GM13977 (cell line): ENCODE data around the gene POLA1.

Experiments
- DNase-seq: peaks from one replicate; pipeline ENCODE4 v3.0.0; 2012; ENCODE audit warnings: low spot score
- CTCF ChIP-seq: IDR thresholded peaks from 2 replicates; pipeline ENCODE4 v1.5.1; 2012; ENCODE audit warnings: mild to moderate bottlenecking, control low read depth; ENCODE audit not compliant: insufficient read depth; ENCODE audit errors: extremely low read depth, missing control alignments
- in situ Hi-C: fragments of 300-500 bp; cut with MboI; formaldehyde crosslinking; loops from one replicate; pipeline ENCODE4 v1.12.0; 2022; ENCODE audit warnings: low sequenced_read_pairs, low pct_unique_long_range_greater_than_20kb, mixed read lengths, inconsistent platforms; ENCODE audit not compliant: unreplicated experiment

Gene POLA1

GRCh38 chrX:25003066-25003849 is 309.5 kb downstream of the POLA1 start:
- in situ Hi-C loops: no loop called here
- no peak for DNase-seq
- no peak for TF ChIP-seq CTCF

- TF ChIP-seq CTCF: no peak
- in situ Hi-C loops: no loop called here
- DNase-seq: no peak
Measured at GRCh38 chrX:25004040-25004439, 310.3 kb downstream of the POLA1 start.

DNA sequence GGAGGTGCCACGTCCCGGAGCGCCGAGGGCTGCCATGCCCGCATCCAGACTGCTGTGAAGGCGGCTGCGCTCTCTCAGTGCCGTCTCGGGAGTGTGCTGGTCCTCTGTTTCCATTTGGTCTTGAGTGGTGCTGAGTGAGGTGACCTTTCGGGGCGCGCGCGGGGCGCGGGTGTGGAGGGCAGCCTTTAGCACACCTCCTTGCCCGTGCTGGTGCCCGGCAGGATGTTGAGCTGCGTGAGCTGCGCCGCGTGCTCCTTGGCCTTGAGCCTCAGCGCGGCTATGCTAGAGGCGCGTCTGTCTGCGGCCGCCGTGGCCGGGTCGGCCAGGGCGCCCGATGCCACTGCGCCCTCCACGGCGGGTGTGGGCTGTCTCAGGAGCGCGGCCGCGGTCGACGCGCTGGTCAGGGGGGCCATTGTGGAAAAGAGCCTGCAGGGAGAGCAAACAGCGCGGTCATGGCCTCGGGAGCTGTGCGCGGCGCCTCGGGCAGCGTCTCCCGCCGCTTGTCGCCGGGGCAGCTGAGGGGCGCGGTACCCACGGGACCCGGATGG is 310.8 kb downstream of the POLA1 start:
- in situ Hi-C loops: no loop called here
- TF ChIP-seq CTCF: no peak
- DNase-seq: no peak

- no peak for TF ChIP-seq CTCF
- in situ Hi-C loops: no loop called here
Measured at GRCh38 chrX:25005034-25005381, 311.3 kb downstream of the POLA1 start.

DNA sequence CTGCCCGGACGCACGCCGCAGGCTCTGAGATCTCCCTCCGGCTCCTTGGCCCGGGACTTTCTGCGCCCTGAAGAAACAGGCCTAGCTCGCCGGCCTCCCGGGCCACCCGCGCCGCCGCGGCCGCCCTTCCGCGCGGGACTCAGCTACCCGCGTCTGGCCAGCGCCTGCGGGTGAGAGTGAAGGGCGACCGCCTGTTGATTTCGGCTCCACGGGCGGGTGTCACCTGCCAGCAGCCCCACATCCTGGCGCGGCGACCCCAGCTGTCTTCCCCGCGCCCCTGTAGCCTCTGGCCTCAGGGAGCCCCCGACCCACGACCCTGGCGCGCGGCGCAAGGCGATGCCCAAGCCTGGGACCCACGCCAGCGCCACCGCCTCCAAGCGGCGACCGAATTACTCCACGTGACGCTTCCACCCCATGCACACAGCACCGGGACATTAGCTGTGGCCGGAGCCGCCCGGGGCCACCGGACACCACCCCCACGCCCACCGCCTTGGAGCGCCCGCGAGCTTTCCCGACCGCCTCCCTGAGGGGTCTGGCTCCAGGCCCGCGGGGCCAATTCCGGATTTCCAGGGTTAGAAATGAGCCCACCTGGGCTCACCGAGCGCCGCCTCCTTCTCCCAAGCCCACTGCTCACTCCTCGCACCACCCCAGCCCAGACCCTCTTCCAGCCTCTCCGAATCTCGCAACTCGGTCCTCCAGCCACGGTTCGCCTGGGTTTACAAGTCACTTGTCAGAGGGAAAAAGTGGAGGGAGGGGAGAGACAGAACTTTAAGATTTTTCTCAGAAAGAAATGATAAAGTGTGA is 311.9 kb downstream of the POLA1 start:
- in situ Hi-C loops: no loop called here
- no peak for TF ChIP-seq CTCF
- no peak for DNase-seq

More at GRCh38 chrX:25005034-25005381, 311.3 kb downstream of the POLA1 start:
- DNase-seq: no peak

- DNase-seq: no peak
- TF ChIP-seq CTCF: no peak
- in situ Hi-C loops: no loop called here
Measured at GRCh38 chrX:25006586-25007058, 312.9 kb downstream of the POLA1 start.
